Nephron (organoid): ENCODE data around the gene HNRNPF.
A peak's percentile ranks its signal among the peaks of the same experiment; 100 is the strongest.

Experiments
- H3K27ac Mint-ChIP-seq, 3 experiments: 2 replicates each; pipeline ENCODE4 v1.8.0; 2020; ENCODE audit warnings: mixed read lengths in 3 of 3, mild to moderate bottlenecking in 2 of 3, moderate library complexity in 1 of 3
- H3K27me3 Mint-ChIP-seq: 2 replicates; pipeline ENCODE4 v1.8.0; 2021; ENCODE audit warnings: low read depth, mild to moderate bottlenecking, moderate library complexity, mixed read lengths
- H3K36me3 Mint-ChIP-seq: 2 replicates; pipeline ENCODE4 v1.8.0; 2020; ENCODE audit warnings: low read depth, mixed read lengths
- H3K4me1 Mint-ChIP-seq: 2 replicates; pipeline ENCODE4 v1.8.0; 2020; ENCODE audit warnings: mixed read lengths
- H3K4me3 Mint-ChIP-seq, 3 experiments: 2 replicates each; pipeline ENCODE4 v1.8.0; 2020; ENCODE audit warnings: mild to moderate bottlenecking in 3 of 3, mixed read lengths in 3 of 3, moderate library complexity in 2 of 3
- H3K9me3 Mint-ChIP-seq: 2 replicates; pipeline ENCODE4 v1.8.0; 2020; ENCODE audit warnings: mixed read lengths
- TF ChIP-seq, protein P1 (sequence below), 3 experiments: fragments of 200-600 bp; sonication (generic); IDR thresholded peaks; one replicate each; pipeline ENCODE4 v1.5.0; 2021; ENCODE audit warnings: antibody characterized with exemption in 3 of 3; ENCODE audit not compliant: unreplicated experiment in 3 of 3

HNRNPF gene

DNA sequence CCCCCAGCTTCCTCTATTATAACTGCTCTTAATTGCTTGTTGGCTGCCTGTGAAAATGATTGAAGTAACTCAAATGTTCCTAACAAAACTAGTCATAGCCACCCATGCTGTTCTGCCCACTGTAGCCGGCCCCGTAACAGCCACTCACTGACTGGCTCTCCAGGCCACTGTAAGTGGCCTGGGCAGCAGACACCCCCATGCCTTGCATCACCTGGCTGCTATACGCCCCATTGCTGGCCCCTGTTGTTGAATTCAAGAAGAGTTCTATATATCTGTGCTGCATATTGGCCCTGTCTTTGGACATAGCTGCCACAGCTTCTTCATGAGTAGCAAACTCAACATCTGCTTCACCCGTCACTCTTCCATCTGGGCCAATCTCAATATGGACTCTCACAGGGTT lies 22.4 kb downstream of the HNRNPF start:
- Mint-ChIP-seq H3K27ac (no peak overlapping the region), H3K4me1 (peaks cover 6% of the 10 kb centered on the region), H3K27me3 (no peaks in the 10 kb centered on the region), H3K4me3 (no peak overlapping the region), H3K36me3 (peaks cover 55% of the 10 kb centered on the region), H3K9me3 (no peaks in the 10 kb centered on the region)
- TF ChIP-seq, protein P1, sequence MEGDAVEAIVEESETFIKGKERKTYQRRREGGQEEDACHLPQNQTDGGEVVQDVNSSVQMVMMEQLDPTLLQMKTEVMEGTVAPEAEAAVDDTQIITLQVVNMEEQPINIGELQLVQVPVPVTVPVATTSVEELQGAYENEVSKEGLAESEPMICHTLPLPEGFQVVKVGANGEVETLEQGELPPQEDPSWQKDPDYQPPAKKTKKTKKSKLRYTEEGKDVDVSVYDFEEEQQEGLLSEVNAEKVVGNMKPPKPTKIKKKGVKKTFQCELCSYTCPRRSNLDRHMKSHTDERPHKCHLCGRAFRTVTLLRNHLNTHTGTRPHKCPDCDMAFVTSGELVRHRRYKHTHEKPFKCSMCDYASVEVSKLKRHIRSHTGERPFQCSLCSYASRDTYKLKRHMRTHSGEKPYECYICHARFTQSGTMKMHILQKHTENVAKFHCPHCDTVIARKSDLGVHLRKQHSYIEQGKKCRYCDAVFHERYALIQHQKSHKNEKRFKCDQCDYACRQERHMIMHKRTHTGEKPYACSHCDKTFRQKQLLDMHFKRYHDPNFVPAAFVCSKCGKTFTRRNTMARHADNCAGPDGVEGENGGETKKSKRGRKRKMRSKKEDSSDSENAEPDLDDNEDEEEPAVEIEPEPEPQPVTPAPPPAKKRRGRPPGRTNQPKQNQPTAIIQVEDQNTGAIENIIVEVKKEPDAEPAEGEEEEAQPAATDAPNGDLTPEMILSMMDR (IDR thresholded peaks at IDR 0.05; ENCODE audit: unreplicated experiment in 3 of 3), result no peak

DNA sequence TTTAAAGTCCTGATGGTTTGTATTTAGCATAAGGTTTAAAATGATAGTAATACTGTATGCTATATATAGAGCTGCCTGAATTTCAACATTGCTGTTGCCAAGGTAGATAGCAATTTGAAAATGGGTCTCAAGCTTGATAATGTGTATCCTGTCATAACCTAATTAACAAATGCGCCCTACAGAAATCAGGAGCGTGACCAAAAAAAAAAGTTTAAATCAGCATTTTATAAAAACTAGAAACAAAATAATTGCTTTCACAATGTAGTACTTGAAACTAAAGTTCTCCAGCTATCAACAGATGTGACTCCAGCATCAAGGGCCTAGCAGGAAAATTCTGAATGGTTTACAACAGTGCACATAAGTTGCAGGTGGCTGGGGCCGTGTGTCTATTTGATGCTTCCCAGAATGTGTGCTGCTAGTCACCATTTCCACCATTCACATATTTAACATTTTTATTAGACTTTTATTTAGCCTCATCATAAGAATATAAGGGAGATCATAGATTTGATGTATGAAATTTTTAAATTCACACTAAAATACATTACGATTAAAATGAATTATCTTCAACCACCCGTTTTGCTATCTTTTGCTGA lies 23.5 kb downstream of the HNRNPF start:
- TF ChIP-seq, protein P1 (IDR thresholded peaks at IDR 0.05; ENCODE audit: unreplicated experiment in 3 of 3), result no peak
- Mint-ChIP-seq H3K36me3 (peaks cover 44% of the 10 kb centered on the region), H3K4me3 (no peak overlapping the region), H3K27me3 (no peaks in the 10 kb centered on the region), H3K4me1 (peaks cover 4% of the 10 kb centered on the region), H3K27ac (no peak overlapping the region), H3K9me3 (no peaks in the 10 kb centered on the region)

DNA sequence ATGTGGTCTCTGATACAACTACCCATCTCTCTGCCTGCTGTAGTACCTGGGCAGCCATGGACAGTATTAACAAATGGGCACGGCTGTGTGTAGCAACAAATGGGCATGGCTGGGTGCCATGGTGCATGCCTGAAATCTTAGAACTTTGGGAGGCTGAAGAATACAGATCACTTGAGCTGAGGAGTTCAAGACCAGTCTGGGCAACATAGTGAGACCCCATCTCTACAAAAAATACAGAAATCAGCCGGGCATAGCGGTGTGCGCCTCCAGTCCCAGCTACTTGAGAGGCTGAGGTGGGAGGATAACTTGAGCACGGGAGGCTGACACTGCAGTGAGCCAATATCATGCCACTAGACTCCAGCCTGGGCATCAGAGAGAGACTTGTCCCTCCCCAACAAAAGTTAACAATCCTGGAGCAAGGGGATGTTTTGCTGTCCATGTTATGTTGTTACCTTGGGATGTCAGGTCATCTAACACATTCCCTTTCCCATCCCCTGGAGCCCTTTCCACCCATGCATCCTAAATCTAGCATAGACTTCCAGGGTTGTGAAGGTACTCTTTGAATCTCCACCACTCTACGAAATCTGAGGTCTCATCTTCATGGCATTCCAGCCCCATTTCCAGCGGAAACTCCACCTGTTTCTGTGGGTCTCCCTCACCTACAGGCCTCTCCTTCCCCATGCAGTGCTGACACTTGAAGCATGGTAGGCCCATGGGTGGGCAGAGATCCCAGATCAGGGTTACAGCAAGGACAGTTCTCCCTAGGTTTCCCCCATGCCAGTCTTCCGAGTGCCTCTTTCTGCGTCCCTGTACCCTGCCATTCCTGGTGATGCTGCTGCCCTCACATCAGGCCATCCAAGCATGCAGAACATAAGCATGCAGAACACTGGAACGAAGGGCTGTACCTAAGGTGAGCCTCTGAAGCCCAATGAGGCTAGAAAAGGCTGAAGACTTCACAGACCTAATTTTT lies 24.4 kb downstream of the HNRNPF start:
- no peaks in the 10 kb centered on the region for H3K27me3 Mint-ChIP-seq
- peaks cover 35% of the 10 kb centered on the region for H3K36me3 Mint-ChIP-seq
- no peak overlapping the region for H3K27ac Mint-ChIP-seq
- TF ChIP-seq, protein P1 (IDR thresholded peaks at IDR 0.05; ENCODE audit: unreplicated experiment in 3 of 3), result no peak
- H3K4me1 Mint-ChIP-seq, result no peaks in the 10 kb centered on the region
- H3K4me3 Mint-ChIP-seq, result no peak overlapping the region
- no peaks in the 10 kb centered on the region for H3K9me3 Mint-ChIP-seq

DNA sequence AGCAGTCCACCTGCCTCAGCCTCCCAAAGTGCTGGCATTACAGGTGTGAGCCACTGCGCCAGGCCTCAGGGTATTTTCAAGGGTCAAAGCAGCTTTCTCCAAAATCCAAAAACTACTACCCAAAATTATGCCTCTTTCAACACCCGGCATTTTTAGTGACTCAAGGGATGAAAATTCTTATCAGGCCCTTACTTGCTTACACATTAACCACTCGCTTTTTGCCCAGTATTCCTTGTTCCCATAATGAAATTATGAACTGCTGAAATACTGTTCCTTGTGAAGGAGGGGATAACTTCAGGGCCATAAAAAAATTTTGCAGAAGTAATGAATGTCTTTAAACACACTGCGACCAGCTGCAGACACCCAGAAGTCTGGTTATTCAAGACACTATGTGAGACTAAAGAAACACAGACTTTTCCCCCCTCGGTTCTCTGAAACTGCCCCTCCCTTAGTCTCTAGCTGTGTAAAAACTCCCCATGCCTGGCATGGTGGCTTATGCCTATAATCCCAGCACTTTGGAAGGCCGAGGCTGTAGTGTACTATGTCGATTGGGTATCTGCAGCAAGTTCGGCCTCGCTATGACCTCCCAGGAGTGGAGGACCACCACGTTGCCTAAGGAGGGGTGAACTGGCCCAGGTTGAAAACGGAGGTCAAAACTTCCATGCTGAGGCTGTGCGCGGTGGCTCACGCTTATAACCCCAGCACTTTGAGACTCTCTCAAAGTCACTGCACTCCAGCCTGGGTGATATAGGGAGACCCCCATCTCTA lies 25.6 kb downstream of the HNRNPF start:
- no peaks in the 10 kb centered on the region for H3K27me3 Mint-ChIP-seq
- TF ChIP-seq, protein P1 (IDR thresholded peaks at IDR 0.05; ENCODE audit: unreplicated experiment in 3 of 3), result no peak
- no peaks in the 10 kb centered on the region for H3K9me3 Mint-ChIP-seq
- H3K4me1 Mint-ChIP-seq, result no peaks in the 10 kb centered on the region
- H3K36me3 Mint-ChIP-seq, result peaks cover 26% of the 10 kb centered on the region
- no peak overlapping the region for H3K27ac Mint-ChIP-seq
- no peak overlapping the region for H3K4me3 Mint-ChIP-seq

DNA sequence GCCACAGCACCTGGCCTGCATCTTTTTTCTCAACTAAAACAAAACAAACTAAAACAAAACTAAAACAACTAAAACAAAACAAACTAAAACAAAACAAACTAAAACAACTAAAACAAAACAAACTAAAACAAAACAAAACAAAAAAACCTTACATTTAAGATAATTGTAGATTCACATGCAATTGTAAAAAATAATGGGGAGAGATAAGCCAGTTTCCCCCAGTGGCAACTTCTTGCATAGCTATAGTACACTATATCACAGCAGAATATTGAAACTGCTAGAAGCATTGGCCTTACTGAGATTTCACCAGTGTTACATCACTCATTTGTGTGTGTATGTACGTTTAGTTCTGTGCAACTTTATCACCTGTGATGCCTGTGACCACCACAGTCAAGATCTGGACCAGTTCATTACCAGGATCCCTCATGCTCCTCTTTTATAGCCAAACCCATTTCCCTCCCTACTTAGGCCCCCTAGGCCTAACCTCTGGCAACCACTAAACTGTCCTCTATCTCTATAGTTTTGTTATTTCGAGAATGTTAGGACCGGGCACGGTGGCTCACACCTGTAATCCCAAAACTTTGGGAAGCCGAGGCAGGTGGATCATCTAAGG lies 28.3 kb downstream of the HNRNPF start:
- Mint-ChIP-seq H3K36me3 (peaks cover 3% of the 10 kb centered on the region), H3K9me3 (no peaks in the 10 kb centered on the region), H3K27me3 (no peaks in the 10 kb centered on the region), H3K27ac (peak overlapping the region in 1 of 3 experiments; percentile 30), H3K4me3 (no peak overlapping the region), H3K4me1 (no peaks in the 10 kb centered on the region)
- TF ChIP-seq, protein P1 (IDR thresholded peaks at IDR 0.05; ENCODE audit: unreplicated experiment in 3 of 3), result no peak
